Tibial nerve (tissue), 4 donors: ENCODE measurements around the gene SPOCK1. TPM values are rescaled to one million over a fixed set of nuclear protein-coding genes. Genes with fewer than 3 reads are reported as not detected.

Source experiments
- DNase-seq, 2 donors: peaks; one replicate each; pipeline ENCODE4 v3.0.0-alpha.2; 2019; ENCODE audit warnings: low spot score in 2 of 2
- H3K27ac ChIP-seq, 4 donors: fragments of 200-600 bp; sonication (generic) in 3 of 4; one replicate each; pipeline ENCODE4 v1.5.1; 2017 to 2019; ENCODE audit warnings: mild to moderate bottlenecking in 1 of 4
- H3K27me3 ChIP-seq, 2 donors: fragments of 200-600 bp; sonication (generic) in 1 of 2; one replicate each; pipeline versions ENCODE4 v1.5.1 to v1.6.0; 2017 to 2019
- H3K36me3 ChIP-seq, 3 donors: fragments of 200-600 bp; sonication (generic); one replicate each; pipeline ENCODE4 v1.5.1; 2018 to 2019
- H3K4me1 ChIP-seq, 4 donors: fragments of 200-600 bp; sonication (generic) in 3 of 4; one replicate each; pipeline ENCODE4 v1.5.1; 2017 to 2019
- H3K4me3 ChIP-seq, 4 donors: fragments of 200-600 bp; sonication (generic) in 3 of 4; one replicate each; pipeline ENCODE4 v1.5.1; 2017 to 2019; ENCODE audit warnings: mild to moderate bottlenecking in 1 of 4, moderate library complexity in 1 of 4
- H3K9me3 ChIP-seq, 4 donors: fragments of 200-600 bp; sonication (generic) in 3 of 4; one replicate each; pipeline ENCODE4 v1.5.1; 2017 to 2019
- CTCF ChIP-seq, 5 experiments: fragments of 200-600 bp in 3 of 5; fragments of 450-650 bp in 2 of 5; sonication (generic) in 3 of 5; IDR thresholded peaks; one replicate each; pipeline ENCODE4 v1.5.1; 2016 to 2019; ENCODE audit warnings: antibody characterized with exemption in 5 of 5, mild to moderate bottlenecking in 3 of 5, moderate library complexity in 2 of 5
- EP300 ChIP-seq, 2 donors: sonication (generic); formaldehyde crosslinking; IDR thresholded peaks; one replicate each; pipeline ENCODE4 v1.6.1; 2017; ENCODE audit warnings: antibody characterized with exemption in 2 of 2, mild to moderate bottlenecking in 1 of 2
- POLR2A ChIP-seq, 2 donors: fragments of 450-650 bp; IDR thresholded peaks; one replicate each; pipeline ENCODE4 v1.6.1; 2017; ENCODE audit warnings: antibody characterized with exemption in 2 of 2, mild to moderate bottlenecking in 2 of 2, moderate library complexity in 2 of 2
- WGBS, 2 donors: methylation state at CpG; one replicate each; pipeline ENCODE4 v1.1.5; 2018; 5-methylcytosine and 5-hydroxymethylcytosine counted together
- total RNA-seq, 4 donors: library from RNA; depleted of rRNA; stranded (reverse); fragments of >200 nt; gene quantifications; one replicate each; pipeline ENCODE4 v1.1.0, GENCODE V29; 2016

SPOCK1 gene
- total RNA-seq, 4 donors from 2014 or later, result 39.8 to 119 (median 73.1) TPM

- WGBS, 2 donors, result 86 to 89% methylated on average over 4 of the region's 4 CpGs
- no peak overlapping the region for H3K4me3 ChIP-seq
- no peaks in the 10 kb centered on the region for H3K27me3 ChIP-seq
- H3K9me3 ChIP-seq, result peaks cover 0 to 4% (median 0%) of the 10 kb centered on the region in 4 donors
- no peaks in the 10 kb centered on the region for H3K36me3 ChIP-seq
- no peak overlapping the region for H3K27ac ChIP-seq
- TF ChIP-seq CTCF (IDR thresholded peaks at IDR 0.05), result no peak
- TF ChIP-seq POLR2A (IDR thresholded peaks at IDR 0.05), result no peak
- no peak for TF ChIP-seq EP300 (IDR thresholded peaks at IDR 0.05)
- peaks cover 0 to 6% (median 0%) of the 10 kb centered on the region in 4 donors for H3K4me1 ChIP-seq
- DNase-seq, result no peak
Observed at GRCh38 chr5:137410234-137411010, 88.7 kb downstream of the SPOCK1 start.

- no peak for DNase-seq
- H3K27me3 ChIP-seq, result no peaks in the 10 kb centered on the region
- H3K27ac ChIP-seq, result no peak overlapping the region
- H3K4me3 ChIP-seq, result no peak overlapping the region
- TF ChIP-seq EP300 (IDR thresholded peaks at IDR 0.05) (no peak), POLR2A (IDR thresholded peaks at IDR 0.05) (no peak), CTCF (IDR thresholded peaks at IDR 0.05) (no peak)
- no peaks in the 10 kb centered on the region for H3K36me3 ChIP-seq
- H3K9me3 ChIP-seq, result no peaks in the 10 kb centered on the region
- H3K4me1 ChIP-seq, result no peaks in the 10 kb centered on the region
Observed at GRCh38 chr5:137409736-137410135, 89.4 kb downstream of the SPOCK1 start.

GRCh38 chr5:137407090-137407489 is 92.0 kb downstream of the SPOCK1 start:
- H3K4me3 ChIP-seq, result no peak overlapping the region
- TF ChIP-seq POLR2A (IDR thresholded peaks at IDR 0.05) (no peak), CTCF (IDR thresholded peaks at IDR 0.05) (no peak), EP300 (IDR thresholded peaks at IDR 0.05) (no peak)
- H3K4me1 ChIP-seq, result no peaks in the 10 kb centered on the region
- DNase-seq, result no peak
- no peaks in the 10 kb centered on the region for H3K36me3 ChIP-seq
- H3K27ac ChIP-seq, result no peak overlapping the region
- H3K9me3 ChIP-seq, result no peaks in the 10 kb centered on the region
- H3K27me3 ChIP-seq, result no peaks in the 10 kb centered on the region
- 19 to 26% methylated on average over 2 of the region's 2 CpGs for WGBS, 2 donors

- H3K4me3 ChIP-seq, result no peak overlapping the region
Observed at GRCh38 chr5:137405393-137405792, 93.7 kb downstream of the SPOCK1 start.

More at GRCh38 chr5:137405393-137405792, 93.7 kb downstream of the SPOCK1 start:
- DNase-seq, result no peak
- 67 to 88% methylated on average over 10 of the region's 10 CpGs for WGBS, 2 donors
- H3K9me3 ChIP-seq, result no peaks in the 10 kb centered on the region
- H3K27ac ChIP-seq, result no peak overlapping the region
- TF ChIP-seq POLR2A (IDR thresholded peaks at IDR 0.05) (no peak), CTCF (IDR thresholded peaks at IDR 0.05) (no peak), EP300 (IDR thresholded peaks at IDR 0.05) (no peak)
- H3K27me3 ChIP-seq, result no peaks in the 10 kb centered on the region
- no peaks in the 10 kb centered on the region for H3K36me3 ChIP-seq
- no peaks in the 10 kb centered on the region for H3K4me1 ChIP-seq
